Germinal center (tissue), 1 donor: ENCODE data around the gene ANKRD36.
"Not testable (repeated sequence)": the region's sequence is repeated elsewhere in the genome, so short reads cannot be mapped to it uniquely, and the experiment has no call there.

ENCODE experiments used
- DNase-seq: peaks from one replicate; pipeline ENCODE4 v3.0.0; 2012; ENCODE audit warnings: mixed read lengths, low spot score

Gene ANKRD36

GRCh38 chr2:97113050-97113881 is at the start of gene ANKRD36:
Gene ANKRD36, plus strand, starts transcription at chr2:97113153. Its CDS starts 587 bp downstream, at chr2:97113740.
- DNase-seq, result peak; percentile 69

GRCh38 chr2:97066030-97066429 is 46.9 kb upstream of the ANKRD36 start:
- not testable (repeated sequence) for DNase-seq

- DNase-seq, result no peak
Observed at GRCh38 chr2:97067279-97068004, 45.5 kb upstream of the ANKRD36 start.

- no peak for DNase-seq
Observed at GRCh38 chr2:97068074-97068473, 44.9 kb upstream of the ANKRD36 start.

GRCh38 chr2:97068722-97069121 is 44.2 kb upstream of the ANKRD36 start:
- not testable (repeated sequence) for DNase-seq

GRCh38 chr2:97070915-97071314 is 42.0 kb upstream of the ANKRD36 start:
- DNase-seq, result not testable (repeated sequence)

- not testable (repeated sequence) for DNase-seq
Observed at GRCh38 chr2:97077213-97077612, 35.7 kb upstream of the ANKRD36 start.

- DNase-seq, result not testable (repeated sequence)
Observed at GRCh38 chr2:97080855-97081254, 32.1 kb upstream of the ANKRD36 start.

GRCh38 chr2:97082206-97082605 is 30.7 kb upstream of the ANKRD36 start:
- DNase-seq, result not testable (repeated sequence)

- DNase-seq, result not testable (repeated sequence)
Observed at GRCh38 chr2:97083516-97083915, 29.4 kb upstream of the ANKRD36 start.

- not testable (repeated sequence) for DNase-seq
Observed at GRCh38 chr2:97085093-97085492, 27.9 kb upstream of the ANKRD36 start.

- not testable (repeated sequence) for DNase-seq
Observed at GRCh38 chr2:97088706-97089105, 24.2 kb upstream of the ANKRD36 start.

GRCh38 chr2:97092946-97093345 is 20.0 kb upstream of the ANKRD36 start:
- DNase-seq, result not testable (repeated sequence)

GRCh38 chr2:97093983-97094771 is 18.8 kb upstream of the ANKRD36 start:
- DNase-seq, result not testable (repeated sequence)

GRCh38 chr2:97094772-97095611 is 18.0 kb upstream of the ANKRD36 start, which contains the start of gene FAHD2B:
Gene FAHD2B, minus strand, starts transcription at chr2:97094882. Its CDS starts 3,176 bp downstream, at chr2:97091706.
- peak; percentile 71 for DNase-seq

GRCh38 chr2:97095661-97096060 is 17.3 kb upstream of the ANKRD36 start:
- DNase-seq, result no peak

GRCh38 chr2:97098786-97099372 is 14.1 kb upstream of the ANKRD36 start:
- not testable (repeated sequence) for DNase-seq

- DNase-seq, result not testable (repeated sequence)
Observed at GRCh38 chr2:97106878-97107277, 6.1 kb upstream of the ANKRD36 start.

- DNase-seq, result not testable (repeated sequence)
Observed at GRCh38 chr2:97111246-97111645, 1.7 kb upstream of the ANKRD36 start.

GRCh38 chr2:97112320-97113049 is 468 bp upstream of the ANKRD36 start:
- DNase-seq, result peak; percentile 14
